Measurements from ENCODE around the gene KNSTRN.

Gene KNSTRN

DNA sequence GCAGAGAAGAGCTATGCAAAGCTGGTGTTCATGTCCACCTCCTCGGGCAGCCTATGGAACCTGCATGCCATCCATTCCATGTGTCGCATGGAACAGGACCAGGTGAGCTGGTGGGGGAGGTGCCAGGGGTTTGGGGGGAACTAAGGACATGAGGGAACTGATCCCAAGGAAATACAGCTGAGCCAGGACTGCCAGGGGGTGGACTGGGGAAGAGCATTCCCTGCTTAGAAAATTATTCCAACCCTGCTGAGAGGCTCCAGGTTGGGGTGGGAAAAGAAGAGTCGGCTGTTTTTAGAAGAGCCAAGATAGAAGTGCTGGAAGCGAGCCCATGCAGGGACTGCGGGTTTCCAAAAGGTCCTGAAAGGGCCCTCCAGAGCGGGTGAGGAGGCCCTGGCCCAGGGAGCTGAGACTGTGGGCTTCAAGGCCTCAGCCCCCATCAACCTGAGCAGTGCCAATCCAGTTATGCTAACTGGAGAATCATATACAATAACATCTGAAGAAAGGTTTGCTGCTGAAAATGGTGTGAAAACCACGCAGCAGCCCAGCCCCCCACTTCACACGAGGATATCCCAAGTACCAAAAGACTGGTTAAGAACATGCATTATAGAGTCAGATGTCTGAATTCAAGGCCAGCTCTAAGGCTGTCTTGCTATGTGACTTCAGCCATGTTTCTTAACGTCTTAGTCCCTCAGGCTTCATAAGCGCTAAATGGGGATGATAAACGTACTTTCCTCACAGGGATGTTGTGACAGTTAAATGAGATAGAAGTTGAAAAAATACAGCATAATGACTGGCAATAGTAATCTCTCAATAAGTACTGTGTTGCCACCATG lies 16.7 kb upstream of the KNSTRN start:
- Histone ChIP-seq H3K9ac (ENCODE audit: low read length in 5 of 5) (no peak overlapping the region), H3K27ac (ENCODE audit: low read depth, low read length) (no peak overlapping the region), H3K36me3 (ENCODE audit: control insufficient read depth in 5 of 5, insufficient read depth in 5 of 5, low read length in 5 of 5) (no peaks in the 10 kb centered on the region), H3K4me1 (ENCODE audit: control insufficient read depth in 5 of 5, insufficient read depth in 5 of 5, low read length in 5 of 5) (peaks cover 0 to 20% (median 19%) of the 10 kb centered on the region in 5 donors), H3K4me3 (ENCODE audit: low read depth in 1 of 5, low read length in 5 of 5) (no peak overlapping the region), H3K27me3 (ENCODE audit: control insufficient read depth in 5 of 5, insufficient read depth in 4 of 5, low read length in 5 of 5) (no peaks in the 10 kb centered on the region), H3K9me3 (ENCODE audit: control insufficient read depth in 5 of 5, low read length in 5 of 5) (no peaks in the 10 kb centered on the region)

DNA sequence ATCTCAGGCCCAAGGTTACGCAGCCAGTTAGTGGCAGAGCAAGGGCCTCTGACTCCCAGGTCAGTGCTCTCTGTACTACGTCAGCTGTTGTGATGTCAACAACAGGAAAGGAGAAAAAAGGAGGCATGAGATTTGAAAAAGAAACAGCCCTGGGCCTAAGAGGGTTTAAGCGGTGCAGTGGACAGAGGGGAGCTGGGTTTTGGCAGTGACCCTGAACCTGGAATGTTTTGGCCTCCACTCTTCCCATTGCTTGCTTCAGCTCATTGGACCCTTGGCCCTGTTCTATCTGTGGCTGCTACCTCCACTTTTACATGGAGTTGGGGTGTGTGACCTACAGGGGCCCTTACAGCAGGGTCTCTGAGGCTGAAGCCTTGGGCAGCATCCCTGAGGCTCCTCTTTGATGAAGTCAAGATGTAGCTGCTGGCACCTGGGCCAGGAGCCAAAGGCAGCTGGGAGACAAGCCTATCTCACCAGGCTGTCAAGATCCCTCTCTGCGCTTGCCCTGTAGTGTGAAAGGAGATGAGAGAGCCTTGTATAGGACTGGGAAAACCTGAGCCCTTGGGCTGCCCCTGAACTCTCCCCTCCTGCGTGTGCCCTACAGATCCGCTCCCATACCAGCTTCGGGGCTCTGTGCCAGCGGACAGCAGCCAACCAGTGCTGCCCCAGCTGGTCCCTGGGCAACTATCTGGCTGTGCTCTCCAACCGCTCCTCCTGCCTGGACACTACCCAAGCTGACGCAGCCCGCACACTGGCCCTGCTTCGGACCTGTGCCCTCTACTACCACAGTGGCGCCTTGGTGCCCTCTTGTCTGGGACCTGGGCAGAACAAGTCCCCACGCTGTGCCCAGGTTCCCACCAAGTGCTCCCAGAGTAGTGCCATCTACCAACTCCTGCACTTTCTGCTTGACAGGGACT lies 15.8 kb upstream of the KNSTRN start:
- Histone ChIP-seq H3K9ac (ENCODE audit: low read length in 5 of 5) (no peak overlapping the region), H3K4me1 (ENCODE audit: control insufficient read depth in 5 of 5, insufficient read depth in 5 of 5, low read length in 5 of 5) (peaks cover 0 to 20% (median 19%) of the 10 kb centered on the region in 5 donors), H3K36me3 (ENCODE audit: control insufficient read depth in 5 of 5, insufficient read depth in 5 of 5, low read length in 5 of 5) (no peaks in the 10 kb centered on the region), H3K27ac (ENCODE audit: low read depth, low read length) (no peak overlapping the region), H3K9me3 (ENCODE audit: control insufficient read depth in 5 of 5, low read length in 5 of 5) (no peaks in the 10 kb centered on the region), H3K4me3 (ENCODE audit: low read depth in 1 of 5, low read length in 5 of 5) (peak overlapping the region in 2 of 5 donors; percentile 1 to 53), H3K27me3 (ENCODE audit: control insufficient read depth in 5 of 5, insufficient read depth in 4 of 5, low read length in 5 of 5) (no peaks in the 10 kb centered on the region)

DNA sequence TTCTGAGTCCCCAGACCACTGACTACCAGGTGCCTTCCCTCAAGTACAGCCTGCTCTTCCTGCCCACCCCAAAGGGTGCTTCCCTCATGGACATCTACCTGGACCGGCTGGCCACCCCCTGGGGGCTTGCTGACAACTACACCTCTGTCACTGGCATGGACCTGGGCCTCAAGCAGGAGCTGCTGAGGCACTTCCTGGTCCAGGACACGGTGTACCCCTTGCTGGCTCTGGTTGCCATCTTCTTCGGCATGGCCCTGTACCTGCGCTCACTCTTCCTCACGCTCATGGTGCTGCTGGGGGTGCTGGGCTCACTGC lies 15.2 kb upstream of the KNSTRN start:
- Histone ChIP-seq H3K4me3 (ENCODE audit: low read depth in 1 of 5, low read length in 5 of 5) (peak overlapping the region in 4 of 5 donors; percentile 36 to 53 (median 50)), H3K27ac (ENCODE audit: low read depth, low read length) (no peak overlapping the region), H3K4me1 (ENCODE audit: control insufficient read depth in 5 of 5, insufficient read depth in 5 of 5, low read length in 5 of 5) (peaks cover 0 to 20% (median 19%) of the 10 kb centered on the region in 5 donors), H3K9ac (ENCODE audit: low read length in 5 of 5) (no peak overlapping the region), H3K36me3 (ENCODE audit: control insufficient read depth in 5 of 5, insufficient read depth in 5 of 5, low read length in 5 of 5) (no peaks in the 10 kb centered on the region), H3K9me3 (ENCODE audit: control insufficient read depth in 5 of 5, low read length in 5 of 5) (no peaks in the 10 kb centered on the region), H3K27me3 (ENCODE audit: control insufficient read depth in 5 of 5, insufficient read depth in 4 of 5, low read length in 5 of 5) (no peaks in the 10 kb centered on the region)

DNA sequence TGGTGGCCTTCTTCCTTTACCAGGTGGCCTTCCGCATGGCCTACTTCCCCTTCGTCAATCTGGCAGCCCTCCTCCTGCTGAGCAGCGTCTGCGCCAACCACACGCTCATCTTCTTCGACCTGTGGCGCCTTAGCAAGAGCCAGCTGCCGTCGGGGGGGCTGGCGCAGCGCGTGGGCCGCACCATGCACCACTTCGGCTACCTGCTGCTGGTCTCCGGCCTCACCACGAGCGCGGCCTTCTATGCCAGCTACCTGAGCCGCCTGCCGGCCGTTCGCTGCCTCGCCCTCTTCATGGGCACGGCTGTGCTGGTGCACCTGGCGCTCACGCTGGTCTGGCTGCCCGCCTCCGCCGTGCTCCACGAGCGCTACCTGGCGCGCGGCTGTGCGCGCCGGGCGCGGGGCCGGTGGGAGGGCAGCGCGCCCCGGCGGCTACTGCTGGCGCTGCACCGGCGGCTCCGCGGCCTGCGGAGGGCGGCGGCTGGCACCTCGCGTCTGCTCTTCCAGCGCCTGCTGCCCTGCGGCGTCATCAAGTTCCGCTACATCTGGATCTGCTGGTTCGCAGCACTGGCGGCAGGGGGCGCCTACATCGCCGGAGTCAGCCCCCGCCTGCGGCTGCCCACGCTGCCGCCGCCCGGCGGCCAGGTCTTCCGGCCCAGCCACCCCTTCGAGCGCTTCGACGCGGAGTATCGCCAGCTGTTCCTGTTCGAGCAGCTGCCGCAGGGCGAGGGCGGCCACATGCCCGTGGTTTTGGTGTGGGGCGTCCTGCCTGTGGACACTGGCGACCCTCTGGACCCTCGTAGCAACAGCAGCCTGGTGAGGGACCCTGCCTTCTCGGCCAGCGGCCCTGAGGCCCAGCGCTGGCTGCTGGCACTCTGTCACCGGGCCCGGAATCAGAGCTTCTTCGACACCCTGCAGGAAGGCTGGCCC lies 14.6 kb upstream of the KNSTRN start:
- Histone ChIP-seq H3K36me3 (ENCODE audit: control insufficient read depth in 5 of 5, insufficient read depth in 5 of 5, low read length in 5 of 5) (no peaks in the 10 kb centered on the region), H3K27me3 (ENCODE audit: control insufficient read depth in 5 of 5, insufficient read depth in 4 of 5, low read length in 5 of 5) (no peaks in the 10 kb centered on the region), H3K27ac (ENCODE audit: low read depth, low read length) (no peak overlapping the region), H3K9ac (ENCODE audit: low read length in 5 of 5) (peak overlapping the region in 1 of 5 donors; percentile 51), H3K4me1 (ENCODE audit: control insufficient read depth in 5 of 5, insufficient read depth in 5 of 5, low read length in 5 of 5) (peaks cover 1 to 25% (median 19%) of the 10 kb centered on the region in 5 donors), H3K4me3 (ENCODE audit: low read depth in 1 of 5, low read length in 5 of 5) (peak overlapping the region in 4 of 5 donors; percentile 36 to 53 (median 50)), H3K9me3 (ENCODE audit: control insufficient read depth in 5 of 5, low read length in 5 of 5) (no peaks in the 10 kb centered on the region)

DNA sequence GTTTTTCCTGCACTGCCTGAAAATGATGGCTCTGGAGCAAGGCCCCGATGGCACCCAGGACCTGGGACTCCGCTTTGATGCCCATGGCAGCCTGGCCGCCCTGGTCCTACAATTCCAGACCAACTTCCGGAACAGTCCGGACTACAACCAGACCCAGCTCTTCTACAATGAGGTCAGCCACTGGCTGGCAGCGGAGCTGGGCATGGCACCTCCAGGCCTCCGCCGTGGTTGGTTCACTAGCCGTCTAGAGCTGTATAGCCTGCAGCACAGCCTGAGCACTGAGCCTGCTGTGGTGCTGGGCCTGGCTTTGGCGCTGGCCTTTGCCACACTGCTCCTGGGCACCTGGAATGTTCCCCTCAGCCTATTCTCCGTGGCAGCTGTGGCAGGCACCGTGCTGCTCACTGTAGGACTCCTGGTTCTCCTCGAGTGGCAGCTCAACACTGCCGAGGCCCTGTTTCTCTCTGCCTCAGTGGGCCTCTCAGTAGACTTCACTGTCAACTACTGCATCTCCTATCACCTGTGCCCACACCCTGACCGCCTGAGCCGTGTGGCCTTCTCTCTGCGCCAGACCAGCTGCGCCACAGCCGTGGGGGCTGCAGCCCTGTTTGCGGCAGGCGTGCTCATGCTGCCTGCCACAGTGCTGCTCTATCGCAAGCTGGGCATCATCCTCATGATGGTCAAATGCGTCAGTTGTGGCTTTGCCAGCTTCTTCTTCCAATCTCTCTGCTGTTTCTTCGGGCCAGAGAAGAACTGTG lies 13.6 kb upstream of the KNSTRN start:
- no peaks in the 10 kb centered on the region for H3K27me3 ChIP-seq (ENCODE audit: control insufficient read depth in 5 of 5, insufficient read depth in 4 of 5, low read length in 5 of 5)
- H3K9ac ChIP-seq (ENCODE audit: low read length in 5 of 5): no peak overlapping the region
- H3K27ac ChIP-seq (ENCODE audit: low read depth, low read length): no peak overlapping the region
- no peaks in the 10 kb centered on the region for H3K9me3 ChIP-seq (ENCODE audit: control insufficient read depth in 5 of 5, low read length in 5 of 5)
- no peaks in the 10 kb centered on the region for H3K36me3 ChIP-seq (ENCODE audit: control insufficient read depth in 5 of 5, insufficient read depth in 5 of 5, low read length in 5 of 5)
- H3K4me3 ChIP-seq (ENCODE audit: low read depth in 1 of 5, low read length in 5 of 5): no peak overlapping the region
- peaks cover 1 to 29% (median 19%) of the 10 kb centered on the region in 5 donors for H3K4me1 ChIP-seq (ENCODE audit: control insufficient read depth in 5 of 5, insufficient read depth in 5 of 5, low read length in 5 of 5)

DNA sequence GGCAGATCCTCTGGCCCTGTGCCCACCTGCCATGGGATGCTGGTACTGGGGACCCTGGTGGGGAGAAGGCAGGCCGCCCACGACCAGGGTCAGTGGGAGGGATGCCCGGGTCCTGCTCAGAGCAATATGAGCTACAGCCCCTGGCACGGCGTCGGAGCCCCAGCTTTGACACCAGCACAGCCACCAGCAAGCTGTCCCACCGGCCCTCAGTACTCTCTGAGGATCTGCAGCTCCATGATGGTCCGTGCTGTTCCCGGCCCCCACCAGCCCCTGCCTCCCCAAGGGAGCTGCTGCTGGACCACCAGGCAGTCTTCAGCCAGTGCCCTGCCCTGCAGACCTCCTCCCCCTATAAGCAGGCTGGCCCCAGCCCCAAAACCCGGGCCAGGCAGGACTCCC lies 13.0 kb upstream of the KNSTRN start:
- Histone ChIP-seq H3K36me3 (ENCODE audit: control insufficient read depth in 5 of 5, insufficient read depth in 5 of 5, low read length in 5 of 5) (no peaks in the 10 kb centered on the region), H3K27me3 (ENCODE audit: control insufficient read depth in 5 of 5, insufficient read depth in 4 of 5, low read length in 5 of 5) (no peaks in the 10 kb centered on the region), H3K9me3 (ENCODE audit: control insufficient read depth in 5 of 5, low read length in 5 of 5) (no peaks in the 10 kb centered on the region), H3K27ac (ENCODE audit: low read depth, low read length) (no peak overlapping the region), H3K4me1 (ENCODE audit: control insufficient read depth in 5 of 5, insufficient read depth in 5 of 5, low read length in 5 of 5) (peaks cover 1 to 29% (median 19%) of the 10 kb centered on the region in 5 donors), H3K4me3 (ENCODE audit: low read depth in 1 of 5, low read length in 5 of 5) (no peak overlapping the region), H3K9ac (ENCODE audit: low read length in 5 of 5) (no peak overlapping the region)

DNA sequence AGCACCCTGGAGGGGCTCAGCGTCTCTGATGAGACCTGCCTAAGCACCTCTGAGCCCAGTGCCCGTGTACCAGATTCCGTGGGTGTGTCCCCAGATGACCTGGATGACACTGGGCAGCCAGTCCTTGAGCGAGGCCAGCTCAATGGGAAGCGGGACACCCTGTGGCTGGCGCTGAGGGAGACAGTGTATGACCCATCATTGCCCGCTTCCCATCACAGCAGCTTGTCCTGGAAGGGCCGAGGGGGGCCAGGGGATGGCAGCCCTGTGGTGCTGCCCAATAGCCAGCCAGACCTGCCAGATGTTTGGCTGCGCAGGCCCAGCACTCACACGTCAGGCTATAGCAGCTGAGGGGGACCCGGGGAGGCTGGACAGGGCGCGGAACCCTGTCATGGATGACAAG lies 12.6 kb upstream of the KNSTRN start:
- Histone ChIP-seq H3K9ac (ENCODE audit: low read length in 5 of 5) (no peak overlapping the region), H3K27ac (ENCODE audit: low read depth, low read length) (no peak overlapping the region), H3K4me1 (ENCODE audit: control insufficient read depth in 5 of 5, insufficient read depth in 5 of 5, low read length in 5 of 5) (peaks cover 1 to 29% (median 19%) of the 10 kb centered on the region in 5 donors), H3K36me3 (ENCODE audit: control insufficient read depth in 5 of 5, insufficient read depth in 5 of 5, low read length in 5 of 5) (no peaks in the 10 kb centered on the region), H3K4me3 (ENCODE audit: low read depth in 1 of 5, low read length in 5 of 5) (no peak overlapping the region), H3K9me3 (ENCODE audit: control insufficient read depth in 5 of 5, low read length in 5 of 5) (no peaks in the 10 kb centered on the region), H3K27me3 (ENCODE audit: control insufficient read depth in 5 of 5, insufficient read depth in 4 of 5, low read length in 5 of 5) (no peaks in the 10 kb centered on the region)

DNA sequence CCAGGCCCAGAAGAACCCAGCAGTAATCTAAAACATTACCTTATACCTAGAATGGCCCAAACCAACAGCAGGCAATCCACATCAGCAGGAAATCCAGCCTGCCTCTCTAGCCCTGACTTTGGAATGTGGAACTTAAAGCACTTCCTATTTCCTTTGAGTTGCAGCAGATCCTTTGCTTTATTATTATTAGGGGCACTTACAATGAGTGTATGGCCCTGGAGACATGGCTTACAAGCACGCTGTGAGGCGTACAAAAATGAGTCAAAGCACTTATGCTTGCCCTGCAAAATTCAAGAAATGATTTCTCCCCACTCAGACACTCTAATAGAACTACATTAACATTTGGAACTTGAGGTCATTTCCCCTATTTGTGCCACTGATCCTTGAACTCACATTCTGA lies 9.5 kb upstream of the KNSTRN start:
- peaks cover 1 to 14% (median 5%) of the 10 kb centered on the region in 5 donors for H3K4me1 ChIP-seq (ENCODE audit: control insufficient read depth in 5 of 5, insufficient read depth in 5 of 5, low read length in 5 of 5)
- no peaks in the 10 kb centered on the region for H3K9me3 ChIP-seq (ENCODE audit: control insufficient read depth in 5 of 5, low read length in 5 of 5)
- H3K36me3 ChIP-seq (ENCODE audit: control insufficient read depth in 5 of 5, insufficient read depth in 5 of 5, low read length in 5 of 5): no peaks in the 10 kb centered on the region
- H3K9ac ChIP-seq (ENCODE audit: low read length in 5 of 5): no peak overlapping the region
- H3K27me3 ChIP-seq (ENCODE audit: control insufficient read depth in 5 of 5, insufficient read depth in 4 of 5, low read length in 5 of 5): no peaks in the 10 kb centered on the region
- H3K4me3 ChIP-seq (ENCODE audit: low read depth in 1 of 5, low read length in 5 of 5): no peak overlapping the region
- no peak overlapping the region for H3K27ac ChIP-seq (ENCODE audit: low read depth, low read length)

DNA sequence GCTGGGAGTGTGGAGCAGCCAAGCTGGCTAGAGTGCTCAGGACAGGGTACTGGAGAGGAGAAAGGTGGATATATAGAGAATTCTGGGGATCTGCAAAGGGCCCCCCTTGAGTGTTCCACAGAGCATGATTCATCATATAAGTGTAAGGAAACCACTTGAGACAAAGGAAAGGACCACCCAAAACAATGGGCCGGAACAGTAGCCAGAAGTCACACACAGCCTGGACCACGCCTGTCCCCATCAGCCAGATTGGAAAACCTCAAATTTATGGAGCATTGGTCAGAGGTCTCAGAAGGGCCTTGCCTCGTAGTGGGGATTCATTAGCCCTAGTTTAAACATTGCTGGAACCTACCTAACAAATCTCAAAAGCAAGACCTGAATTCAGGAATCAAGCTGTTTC lies 4.9 kb upstream of the KNSTRN start:
- H3K27ac ChIP-seq (ENCODE audit: low read depth, low read length): no peak overlapping the region
- H3K27me3 ChIP-seq (ENCODE audit: control insufficient read depth in 5 of 5, insufficient read depth in 4 of 5, low read length in 5 of 5): no peaks in the 10 kb centered on the region
- no peak overlapping the region for H3K9ac ChIP-seq (ENCODE audit: low read length in 5 of 5)
- H3K36me3 ChIP-seq (ENCODE audit: control insufficient read depth in 5 of 5, insufficient read depth in 5 of 5, low read length in 5 of 5): no peaks in the 10 kb centered on the region
- H3K4me1 ChIP-seq (ENCODE audit: control insufficient read depth in 5 of 5, insufficient read depth in 5 of 5, low read length in 5 of 5): peaks cover 4 to 22% (median 15%) of the 10 kb centered on the region in 5 donors
- no peak overlapping the region for H3K4me3 ChIP-seq (ENCODE audit: low read depth in 1 of 5, low read length in 5 of 5)
- no peaks in the 10 kb centered on the region for H3K9me3 ChIP-seq (ENCODE audit: control insufficient read depth in 5 of 5, low read length in 5 of 5)

Data from subcutaneous abdominal adipose tissue (tissue), 5 donors.